Renal pelvis (tissue), 4 donors: ENCODE data around the gene SRCIN1. TPM values are rescaled to one million over a fixed set of nuclear protein-coding genes. Genes with fewer than 3 reads are reported as not detected.

Experiments
- DNase-seq: peaks from one replicate; pipeline ENCODE4 v3.0.0-alpha.2; 2013
- polyA plus RNA-seq, 3 donors: library from polyadenylated mRNA; unstranded; fragments of 120-200 nt; gene quantifications; one replicate each; pipeline ENCODE4 v1.2.1, GENCODE V29; 2013; ENCODE audit not compliant: insufficient read length in 3 of 3

SRCIN1 gene
- polyA plus RNA-seq, 3 donors, result 4.2 to 6.7 (median 6.2) TPM

GRCh38 chr17:38564254-38564837, 41.4 kb downstream of the SRCIN1 start:
- no peak for DNase-seq

GRCh38 chr17:38563362-38564253, 42.1 kb downstream of the SRCIN1 start:
- DNase-seq, result no peak

GRCh38 chr17:38562903-38563302, 42.8 kb downstream of the SRCIN1 start:
- no peak for DNase-seq

- DNase-seq, result no peak
Observed at GRCh38 chr17:38562215-38562569, 43.6 kb downstream of the SRCIN1 start.

GRCh38 chr17:38561416-38562214, 44.1 kb downstream of the SRCIN1 start:
- no peak for DNase-seq

- DNase-seq, result no peak
Observed at GRCh38 chr17:38560503-38561318, 45.0 kb downstream of the SRCIN1 start.

- DNase-seq, result no peak
Observed at GRCh38 chr17:38559880-38560230, 45.9 kb downstream of the SRCIN1 start.

GRCh38 chr17:38559051-38559879, 46.5 kb downstream of the SRCIN1 start:
- peak; percentile 80 for DNase-seq

GRCh38 chr17:38558728-38559050, 47.1 kb downstream of the SRCIN1 start:
- no peak for DNase-seq

GRCh38 chr17:38557836-38558727, 47.7 kb downstream of the SRCIN1 start:
- DNase-seq, result peak; percentile 85

GRCh38 chr17:38557396-38557795, 48.4 kb downstream of the SRCIN1 start:
- no peak for DNase-seq

- no peak for DNase-seq
Observed at GRCh38 chr17:38556239-38556638, 49.5 kb downstream of the SRCIN1 start.

- no peak for DNase-seq
Observed at GRCh38 chr17:38554430-38555350, 51.1 kb downstream of the SRCIN1 start.

- no peak for DNase-seq
Observed at GRCh38 chr17:38552343-38552742, 53.4 kb downstream of the SRCIN1 start.

GRCh38 chr17:38551121-38551520, 54.6 kb downstream of the SRCIN1 start:
- no peak for DNase-seq

- no peak for DNase-seq
Observed at GRCh38 chr17:38550661-38551060, 55.1 kb downstream of the SRCIN1 start.

GRCh38 chr17:38549285-38549684, 56.5 kb downstream of the SRCIN1 start:
- DNase-seq, result no peak

GRCh38 chr17:38547444-38547843, 58.3 kb downstream of the SRCIN1 start:
- DNase-seq, result no peak

GRCh38 chr17:38546396-38546795, 59.4 kb downstream of the SRCIN1 start:
- no peak for DNase-seq
